ENCODE data around the gene IPCEF1. TPM values are rescaled to one million over a fixed set of nuclear protein-coding genes. Genes with fewer than 3 reads are reported as not detected.
A peak's percentile ranks its signal among the peaks of the same experiment; 100 is the strongest.

Gene IPCEF1
- total and polyA plus RNA-seq, 2 of the 4 experiments (the other 2 are of a cell fraction): under 0.01 to 0.03 TPM

- peak overlapping the region; percentile 4; the same call in 1 of the 2 replicates for H3K9ac ChIP-seq (ENCODE audit: low read depth, low read length)
- BruUV-seq (replicated peaks): no TSS peak
- H2AK9ac ChIP-seq (replicated peaks; ENCODE audit: low read depth, low read length, poor library complexity): no peak overlapping the region
- in situ Hi-C loops (cut with MboI; ENCODE audit: low sequenced_read_pairs): no loop called here
- intact Hi-C loops (cut with micrococcal nuclease): loop anchor here (1.0 to 5.0 kb wide), 2 partner anchors 128 to 251 kb away; no protein-coding TSS in a partner anchor
- POLR2A ChIA-PET (ENCODE audit: unreplicated experiment): no interaction called here
- peak overlapping the region; percentile 95 for H2BK5ac ChIP-seq (ENCODE audit: low read depth, low read length, poor library complexity, severe bottlenecking)
- dilution Hi-C loops (cut with HindIII; ENCODE audit: low sequenced_read_pairs, unreplicated experiment): no loop called here
- DNase-seq (peak; percentile 84), ATAC-seq (ENCODE audit: low read depth) (peak; percentile 40)
- H3K4ac ChIP-seq (ENCODE audit: low read depth, low read length): peak overlapping the region; percentile 73
- CTCF ChIA-PET: no interaction called here
- H3K4me2 ChIP-seq (ENCODE audit: low read depth, low read length): peak overlapping the region; percentile 78
- H3K27ac ChIP-seq (ENCODE audit: insufficient read depth, low read length): peak overlapping the region; percentile 88
- peaks cover 3% of the 10 kb centered on the region for H3K9me3 ChIP-seq (ENCODE audit: control insufficient read depth, insufficient read depth, low read length)
- H2BK20ac ChIP-seq (ENCODE audit: low read depth, low read length): peak overlapping the region; percentile 97
- peak overlapping the region; percentile 62; the same call in 1 of the 2 replicates for H3K23ac ChIP-seq (ENCODE audit: low read depth, low read length)
- peak overlapping the region; percentile 41; the same call in 1 of the 2 replicates for H3K4me3 ChIP-seq (ENCODE audit: insufficient read depth, low read depth, low read length)
- no peaks in the 10 kb centered on the region for H3K27me3 ChIP-seq (ENCODE audit: control insufficient read depth, insufficient read depth, low read length)
- peak overlapping the region; percentile 44 to 86; a peak in 2 of 4 replicates for H4K8ac ChIP-seq (ENCODE audit: low read depth in 2 of 2, low read length in 2 of 2)
- no peak overlapping the region for H2AFZ ChIP-seq (replicated peaks; ENCODE audit: low read length, poor library complexity)
- peak overlapping the region; percentile 27; the same call in 1 of the 2 replicates for H4K5ac ChIP-seq (ENCODE audit: low read depth, low read length)
- no peaks in the 10 kb centered on the region for H4K20me1 ChIP-seq (ENCODE audit: insufficient read depth, low read length)
- peak overlapping the region; percentile 68 for H3K56ac ChIP-seq (ENCODE audit: extremely low read depth, insufficient read depth, low read length)
- H2AK5ac ChIP-seq (ENCODE audit: low read depth, low read length): no peak overlapping the region
- 0 out of 2 replicates have a peak, but pooled peaks cover 9% of the 10 kb centered on the region for H3K9me1 ChIP-seq (ENCODE audit: insufficient read depth, low read length)
- peaks cover 4 to 24% of the 10 kb centered on the region in 2 experiments; a peak in 3 of 4 replicates for H3K79me1 ChIP-seq (ENCODE audit: low read depth in 1 of 2, low read length in 2 of 2)
- peak overlapping the region; percentile 95 for H3K18ac ChIP-seq (ENCODE audit: low read depth, low read length)
- H3K14ac ChIP-seq (replicated peaks; ENCODE audit: low read depth, low read length): peak overlapping the region; percentile 53
- WGBS, 2 experiments (ENCODE audit: extremely low coverage in 2 of 2, insufficient read length in 1 of 2): no CpG with 5 or more reads among the region's 6 CpGs
- H3K4me1 ChIP-seq (ENCODE audit: control insufficient read depth, insufficient read depth, low read length): peaks cover 22% of the 10 kb centered on the region
- H2BK15ac ChIP-seq (ENCODE audit: low read depth, low read length): no peak overlapping the region
- peak overlapping the region; percentile 79 for H2BK120ac ChIP-seq (ENCODE audit: low read depth, low read length)
- H4K91ac ChIP-seq (ENCODE audit: insufficient read depth, low read depth, low read length): peak overlapping the region; percentile 15
- peaks cover 17% of the 10 kb centered on the region for H3K36me3 ChIP-seq (ENCODE audit: control insufficient read depth, insufficient read depth, low read length)
- TF ChIP-seq POLR2A (IDR thresholded peaks at IDR 0.05; ENCODE audit: low read depth, low read length): no peak
- TF ChIP-seq FOS (IDR thresholded peaks at IDR 0.05; ENCODE audit: low read depth, low read length): no peak
- TF ChIP-seq MXI1 (IDR thresholded peaks at IDR 0.05; ENCODE audit: borderline replicate concordance, low read depth, low read length): no peak
- TF ChIP-seq CHD1 (IDR thresholded peaks at IDR 0.05; ENCODE audit: low read depth, low read length): no peak
- TF ChIP-seq ELK1 (IDR thresholded peaks at IDR 0.05; ENCODE audit: borderline replicate concordance, low read depth, low read length): no peak
- no peak for TF ChIP-seq NFE2L2 (IDR thresholded peaks at IDR 0.05; ENCODE audit: low read depth, low read length)
- no peak for TF ChIP-seq RAD21 (IDR thresholded peaks at IDR 0.05; ENCODE audit: low read length)
- no peak for TF ChIP-seq CEBPB (IDR thresholded peaks at IDR 0.05; ENCODE audit: low read depth, low read length)
- TF ChIP-seq, protein P1, sequence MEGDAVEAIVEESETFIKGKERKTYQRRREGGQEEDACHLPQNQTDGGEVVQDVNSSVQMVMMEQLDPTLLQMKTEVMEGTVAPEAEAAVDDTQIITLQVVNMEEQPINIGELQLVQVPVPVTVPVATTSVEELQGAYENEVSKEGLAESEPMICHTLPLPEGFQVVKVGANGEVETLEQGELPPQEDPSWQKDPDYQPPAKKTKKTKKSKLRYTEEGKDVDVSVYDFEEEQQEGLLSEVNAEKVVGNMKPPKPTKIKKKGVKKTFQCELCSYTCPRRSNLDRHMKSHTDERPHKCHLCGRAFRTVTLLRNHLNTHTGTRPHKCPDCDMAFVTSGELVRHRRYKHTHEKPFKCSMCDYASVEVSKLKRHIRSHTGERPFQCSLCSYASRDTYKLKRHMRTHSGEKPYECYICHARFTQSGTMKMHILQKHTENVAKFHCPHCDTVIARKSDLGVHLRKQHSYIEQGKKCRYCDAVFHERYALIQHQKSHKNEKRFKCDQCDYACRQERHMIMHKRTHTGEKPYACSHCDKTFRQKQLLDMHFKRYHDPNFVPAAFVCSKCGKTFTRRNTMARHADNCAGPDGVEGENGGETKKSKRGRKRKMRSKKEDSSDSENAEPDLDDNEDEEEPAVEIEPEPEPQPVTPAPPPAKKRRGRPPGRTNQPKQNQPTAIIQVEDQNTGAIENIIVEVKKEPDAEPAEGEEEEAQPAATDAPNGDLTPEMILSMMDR (conservative IDR thresholded peaks at IDR 0.05; ENCODE audit: low read depth, low read length): no peak
- no peak for TF ChIP-seq SMC3 (IDR thresholded peaks at IDR 0.05; ENCODE audit: low read depth, low read length)
- TF ChIP-seq MAZ (IDR thresholded peaks at IDR 0.05; ENCODE audit: borderline replicate concordance, low read depth, low read length): no peak
- no peak for TF ChIP-seq RCOR1 (IDR thresholded peaks at IDR 0.05; ENCODE audit: insufficient replicate concordance, low read length)
- no peak for TF ChIP-seq USF2 (IDR thresholded peaks at IDR 0.05; ENCODE audit: low read depth, low read length)
- no peak for TF ChIP-seq BHLHE40 (IDR thresholded peaks at IDR 0.05; ENCODE audit: low read depth, low read length)
- no peak for TF ChIP-seq MAFK (IDR thresholded peaks at IDR 0.05; ENCODE audit: low read depth, low read length)
Measured at GRCh38 chr6:154404791-154405400, 48.3 kb upstream of the IPCEF1 start.
